TTC549 (cell line): ENCODE results near the gene RGPD4.
"Not testable (repeated sequence)": the region's sequence is repeated elsewhere in the genome, so short reads cannot be mapped to it uniquely, and the experiment has no call there.

Experiments
- FAIRE-seq: peaks from 2 replicates; lab custom pipeline; 2012; peaks lifted over from hg19 to GRCh38; lab: Jason Lieb, UNC

RGPD4 gene

DNA sequence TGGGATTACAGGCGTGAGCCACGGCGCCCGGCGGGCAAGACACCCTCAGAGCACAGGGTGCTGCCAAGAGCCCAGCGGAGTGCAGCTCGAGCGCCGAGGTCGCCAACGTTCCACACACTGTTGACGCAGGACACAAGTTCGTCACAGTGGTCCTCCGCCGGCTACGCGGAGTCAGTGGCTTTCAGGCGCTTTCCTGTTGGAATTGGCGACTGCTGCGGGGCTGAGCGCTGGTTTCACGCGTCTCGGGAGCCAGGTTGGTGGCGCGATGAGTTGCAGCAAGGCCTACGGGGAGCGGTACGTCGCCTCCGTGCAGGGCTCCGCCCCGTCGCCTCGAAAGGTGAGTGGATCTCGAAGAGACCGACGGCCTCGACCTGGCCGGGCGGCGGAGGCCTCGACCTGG lies at the start of gene RGPD4:
Gene RGPD4, plus strand, starts transcription at position 144 of the 400 bp plus-strand sequence. Its CDS starts 122 bp downstream, at position 266.
- FAIRE-seq: not testable (repeated sequence)

DNA sequence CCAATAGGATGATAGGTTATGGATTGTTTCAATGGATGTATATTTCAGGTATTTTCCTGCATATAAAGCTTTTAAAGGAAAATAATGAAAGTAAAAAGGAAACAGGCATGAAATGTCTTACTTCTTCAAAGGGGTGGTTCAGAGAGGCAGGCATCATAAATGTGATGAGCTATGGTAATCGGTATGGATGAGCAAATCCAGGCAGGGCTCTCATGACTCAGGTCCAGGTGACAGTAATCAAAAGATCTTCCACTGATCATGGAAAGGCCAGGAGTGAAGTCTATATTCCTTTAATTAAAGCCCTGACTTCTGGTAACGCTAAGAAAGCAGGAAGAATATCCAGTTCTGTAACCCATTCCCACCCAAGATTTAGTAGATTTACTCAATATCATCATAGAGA lies 48.7 kb upstream of the RGPD4 start:
- no peak for FAIRE-seq

- FAIRE-seq: no peak
Measured at GRCh38 chr2:107785756-107786155, 40.9 kb upstream of the RGPD4 start.

- FAIRE-seq: no peak
Measured at GRCh38 chr2:107790837-107791236, 35.9 kb upstream of the RGPD4 start.

DNA sequence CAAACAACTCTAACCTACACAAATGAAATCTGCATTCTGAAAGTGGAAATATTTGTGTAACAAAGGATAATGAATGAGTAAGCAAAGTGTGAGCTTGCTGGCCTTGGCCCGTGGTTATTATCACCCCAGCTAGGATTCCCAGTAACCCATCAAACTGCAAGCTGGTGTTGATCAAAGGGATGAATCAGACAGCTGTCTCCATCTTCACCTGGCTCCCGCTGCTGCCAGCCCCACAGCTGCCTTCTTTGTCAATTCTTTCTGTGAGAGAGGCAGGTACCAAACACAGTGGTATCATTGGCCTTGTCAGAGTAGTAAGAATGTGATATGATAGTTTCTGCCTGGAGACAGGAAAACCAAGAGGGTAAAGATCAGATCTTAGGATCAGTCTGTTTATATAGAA lies 25.2 kb upstream of the RGPD4 start:
- FAIRE-seq: no peak

DNA sequence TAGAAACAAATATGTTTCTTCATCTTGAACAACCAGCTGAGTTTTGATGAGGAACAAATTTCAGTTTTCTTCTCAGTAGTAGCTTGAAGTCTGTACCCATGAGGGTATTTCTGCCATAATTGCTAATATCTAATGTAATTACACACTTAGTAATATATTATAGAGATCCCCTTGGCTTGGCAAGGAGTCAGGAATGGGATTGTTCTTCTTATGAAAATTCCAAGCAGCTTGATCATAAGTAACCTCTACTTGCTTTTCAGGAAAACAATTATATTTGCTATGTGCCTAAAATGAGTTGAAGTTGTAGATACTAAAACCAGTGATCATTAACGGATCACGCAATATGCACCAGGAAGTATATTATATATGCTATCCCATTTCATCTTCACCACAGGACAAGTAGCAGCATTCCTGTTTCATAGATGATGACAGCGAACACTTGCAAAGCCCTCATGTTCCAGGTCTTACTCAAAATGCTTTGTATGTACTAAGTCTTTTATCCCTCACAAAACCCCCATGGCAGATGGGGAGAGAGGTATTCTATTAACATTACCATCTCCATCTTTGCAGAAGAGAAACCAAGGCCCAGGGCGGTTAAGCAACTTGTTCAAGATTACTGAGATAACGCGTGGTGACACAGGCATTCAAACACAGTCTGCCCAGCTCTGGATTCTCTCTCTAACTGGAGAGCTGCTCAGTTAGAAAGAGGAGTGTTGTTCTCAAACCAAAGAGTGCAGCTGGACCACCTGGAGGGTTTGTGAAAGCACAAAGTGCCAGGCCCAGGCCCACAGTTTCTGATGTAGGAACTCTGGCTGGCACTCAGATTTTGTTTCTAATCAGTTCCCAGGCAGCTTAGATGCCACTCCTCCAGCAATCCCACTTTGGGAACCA lies 21.8 kb upstream of the RGPD4 start:
- FAIRE-seq: no peak

- FAIRE-seq: no peak
Measured at GRCh38 chr2:107806901-107807300, 19.8 kb upstream of the RGPD4 start.

DNA sequence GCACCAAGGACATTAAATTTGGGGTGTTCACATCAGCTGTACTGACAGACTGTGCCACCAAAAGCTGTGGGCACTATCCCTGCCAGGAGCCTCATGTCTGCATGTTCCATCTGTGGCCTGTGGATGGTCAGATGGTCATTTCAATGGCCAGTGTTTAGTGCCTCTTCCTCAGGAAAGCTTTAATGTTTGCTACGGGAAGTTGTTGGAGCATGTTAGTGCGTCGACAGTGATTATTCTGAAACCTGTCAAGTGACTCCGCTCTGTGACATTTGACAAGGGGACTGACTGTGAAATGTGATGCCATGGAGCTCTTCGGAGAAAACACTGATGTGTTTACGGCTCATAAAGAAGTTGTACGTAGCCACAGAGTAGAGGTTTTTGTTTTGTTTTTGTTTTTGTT lies 18.7 kb upstream of the RGPD4 start:
- FAIRE-seq: no peak

GRCh38 chr2:107808959-107809358 lies 17.7 kb upstream of the RGPD4 start:
- FAIRE-seq: no peak

DNA sequence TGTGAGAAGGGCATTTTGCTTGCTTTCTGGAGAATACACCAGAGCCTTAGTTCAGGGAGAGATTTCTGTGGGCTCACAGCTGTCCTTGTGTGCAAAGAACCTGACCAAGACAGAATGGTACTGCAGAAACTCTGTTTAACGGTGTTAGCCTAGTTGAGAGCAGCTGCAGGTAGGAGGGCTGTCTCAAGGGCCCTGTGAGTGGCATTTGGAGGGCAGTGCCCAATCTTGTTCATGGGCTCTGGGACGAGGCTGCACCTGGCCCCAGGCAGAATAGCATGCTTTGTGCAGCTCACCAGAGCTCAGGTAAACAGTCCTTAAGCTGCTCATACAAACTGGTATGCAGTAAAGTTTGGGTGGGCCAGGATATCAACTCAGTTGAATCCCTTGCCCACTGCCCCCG lies 16.9 kb upstream of the RGPD4 start:
- no peak for FAIRE-seq

GRCh38 chr2:107810734-107811133 lies 16.0 kb upstream of the RGPD4 start:
- no peak for FAIRE-seq

DNA sequence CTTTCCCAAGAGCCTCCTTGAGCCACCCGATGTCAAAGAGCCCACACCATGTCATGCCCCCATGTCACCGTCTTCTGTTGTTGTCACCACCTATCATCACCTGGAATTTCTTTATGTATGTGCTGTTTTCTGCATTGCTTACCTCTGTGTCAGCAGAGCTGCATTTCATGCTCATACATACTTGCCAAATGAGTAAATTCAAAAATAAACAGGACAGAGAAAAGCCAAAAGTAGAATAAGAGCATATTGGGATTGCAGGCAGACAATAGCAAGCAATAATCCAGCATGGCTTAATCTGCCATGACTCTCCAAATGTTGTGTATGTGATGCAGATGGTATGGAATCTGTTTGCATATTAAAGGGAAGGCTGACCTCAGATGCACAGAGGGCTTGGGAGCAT lies 15.3 kb upstream of the RGPD4 start:
- FAIRE-seq: no peak

DNA sequence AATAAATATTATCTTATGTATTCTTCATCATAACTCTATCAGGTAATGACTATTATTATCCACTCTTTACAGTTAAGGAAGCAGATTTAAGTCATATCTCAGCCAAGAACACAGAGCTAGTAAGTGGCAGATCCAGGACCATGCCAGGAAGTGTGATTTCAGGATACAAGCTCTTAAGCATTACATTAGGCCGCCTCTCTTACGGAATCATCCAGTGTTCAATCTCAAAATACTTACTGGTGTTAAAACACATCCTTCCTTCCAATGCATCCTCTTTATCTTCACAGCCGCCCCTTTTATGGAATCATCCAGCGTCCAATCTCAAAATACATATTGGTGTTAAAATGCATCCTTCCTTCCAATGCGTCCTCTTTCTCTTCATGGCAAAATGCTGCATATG lies 14.7 kb upstream of the RGPD4 start:
- FAIRE-seq: no peak

DNA sequence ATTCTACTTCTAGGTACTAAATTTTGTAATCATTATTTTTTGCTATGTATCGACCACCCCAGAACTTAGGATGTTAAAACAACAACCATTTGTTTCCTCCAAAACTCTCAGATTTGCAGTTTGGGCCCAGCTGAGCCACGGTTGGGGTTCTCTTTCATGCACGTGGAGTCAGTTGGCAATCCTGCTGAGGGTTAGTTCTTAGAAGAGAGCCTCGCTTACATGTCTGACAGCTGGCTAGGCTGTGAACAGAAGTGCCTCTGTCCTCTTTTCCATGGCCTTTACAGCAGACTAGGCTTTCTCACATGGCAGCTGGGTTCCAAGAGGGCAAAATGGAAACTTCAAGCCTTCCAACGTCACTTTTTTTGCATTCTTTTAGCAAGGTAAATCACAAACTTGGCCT lies 9.3 kb upstream of the RGPD4 start:
- FAIRE-seq: no peak

GRCh38 chr2:107822302-107822701 lies 4.4 kb upstream of the RGPD4 start:
- FAIRE-seq: no peak

DNA sequence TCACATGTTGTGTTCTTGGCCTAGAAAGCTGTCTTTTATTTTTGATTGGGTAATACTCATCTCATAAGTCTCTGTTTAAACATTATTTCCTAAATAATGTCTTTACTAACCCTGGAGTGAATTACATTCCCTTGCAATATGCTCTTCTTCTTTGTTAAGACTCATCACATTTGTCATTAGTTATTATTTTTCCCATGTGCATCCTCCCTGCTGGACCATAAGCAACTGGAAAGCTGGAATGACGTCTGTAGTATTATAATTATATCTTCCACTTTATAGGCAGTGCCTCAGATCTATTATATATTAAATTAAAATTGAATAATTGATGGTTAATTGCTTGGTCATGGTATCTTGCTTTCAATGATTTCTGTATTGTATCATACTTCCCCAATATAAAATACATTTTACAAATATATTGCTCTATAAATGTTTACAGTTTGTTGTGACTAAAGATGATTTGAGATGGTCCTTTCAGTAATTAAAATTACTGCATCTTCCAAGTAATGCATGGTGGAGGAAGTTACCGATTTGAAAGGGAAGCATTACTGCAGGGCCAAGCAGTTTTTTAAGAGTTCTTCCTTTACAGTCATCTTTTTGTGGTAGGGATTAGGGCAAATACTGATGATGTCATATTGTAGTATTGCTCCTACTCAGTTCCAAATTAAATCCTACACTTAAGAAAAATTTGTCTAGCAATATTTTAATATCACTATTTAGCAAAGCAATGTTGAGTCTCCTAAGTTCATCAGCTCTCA lies 2.1 kb upstream of the RGPD4 start:
- no peak for FAIRE-seq

DNA sequence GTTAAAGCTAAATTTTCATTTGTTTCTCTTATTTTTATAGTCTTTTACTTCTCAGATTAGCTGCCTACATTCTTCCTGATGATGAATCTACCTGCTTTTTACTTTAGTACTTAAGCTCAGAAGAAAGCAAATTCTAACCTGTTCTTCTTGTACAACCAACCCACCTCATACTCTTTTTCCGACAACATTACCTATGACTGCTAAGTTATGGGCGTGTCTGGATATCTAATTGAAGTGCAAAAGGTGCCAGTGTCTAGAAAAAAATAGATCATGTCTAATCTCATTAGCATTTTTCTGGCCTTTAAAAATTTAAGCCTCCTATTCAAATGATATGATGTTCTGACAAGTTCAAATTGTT lies 1.5 kb upstream of the RGPD4 start:
- FAIRE-seq: no peak

DNA sequence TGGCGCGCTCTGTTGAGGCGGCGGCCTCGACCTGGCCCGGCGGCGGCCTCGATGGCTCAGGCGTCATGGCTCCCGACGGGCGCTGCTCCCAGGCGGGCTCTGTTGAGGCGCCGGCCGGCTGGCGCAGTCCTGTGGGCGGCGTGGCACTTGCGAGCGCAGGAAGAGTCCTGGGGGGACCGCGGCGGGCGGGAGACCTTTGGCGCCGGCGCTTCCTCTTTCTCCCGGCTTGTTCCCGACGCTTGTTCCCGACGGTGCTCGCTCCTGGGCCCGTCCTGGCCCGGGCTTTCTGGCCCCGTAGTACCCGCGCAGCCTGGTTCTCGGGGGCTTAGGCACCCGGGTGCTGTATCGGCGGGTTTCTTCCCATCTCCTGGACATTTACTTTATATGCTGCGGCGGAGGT lies 2.8 kb downstream of the RGPD4 start:
- not testable (repeated sequence) for FAIRE-seq

DNA sequence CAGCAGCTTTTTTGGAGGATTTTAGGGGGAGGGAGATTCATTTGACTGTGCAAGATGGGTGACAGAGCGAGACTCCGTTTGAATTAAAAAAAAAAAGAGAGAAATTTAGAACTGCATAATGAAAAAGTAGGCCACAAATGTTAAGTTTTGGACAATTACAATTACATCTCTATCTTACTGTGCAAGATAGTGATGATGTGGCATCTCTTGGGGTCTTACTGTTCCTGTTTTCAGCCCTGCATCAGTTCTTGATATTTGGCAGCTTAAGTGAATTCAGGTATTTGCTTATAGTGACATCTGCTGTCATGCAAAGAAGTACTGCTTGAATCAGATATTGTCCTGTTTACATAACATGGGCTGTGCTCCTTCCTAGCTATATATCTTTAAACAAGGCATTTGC lies 6.5 kb downstream of the RGPD4 start:
- FAIRE-seq: not testable (repeated sequence)

DNA sequence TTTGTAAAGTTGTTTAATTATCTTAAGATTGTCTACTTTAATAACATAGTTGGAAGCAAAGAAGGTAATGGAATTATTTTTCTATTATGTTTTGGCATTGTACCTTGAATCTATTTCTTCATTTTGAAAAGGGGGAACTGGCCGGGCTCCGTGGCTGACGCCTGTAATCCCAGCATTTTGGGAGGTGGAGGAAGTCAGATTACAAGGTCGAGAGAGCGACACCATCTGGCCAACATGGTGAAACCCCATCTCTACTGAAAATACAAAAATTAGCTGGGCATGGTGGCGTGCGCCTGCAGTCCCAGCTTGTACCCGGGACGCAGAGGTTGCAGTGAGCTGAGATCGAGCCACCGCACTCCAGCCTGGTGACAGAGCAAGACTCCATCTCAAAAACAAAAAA lies 6.9 kb downstream of the RGPD4 start:
- FAIRE-seq: not testable (repeated sequence)

- not testable (repeated sequence) for FAIRE-seq
Measured at GRCh38 chr2:107916121-107916520, 89.4 kb downstream of the RGPD4 start.

- not testable (repeated sequence) for FAIRE-seq
Measured at GRCh38 chr2:107916696-107917370, 90.1 kb downstream of the RGPD4 start.

DNA sequence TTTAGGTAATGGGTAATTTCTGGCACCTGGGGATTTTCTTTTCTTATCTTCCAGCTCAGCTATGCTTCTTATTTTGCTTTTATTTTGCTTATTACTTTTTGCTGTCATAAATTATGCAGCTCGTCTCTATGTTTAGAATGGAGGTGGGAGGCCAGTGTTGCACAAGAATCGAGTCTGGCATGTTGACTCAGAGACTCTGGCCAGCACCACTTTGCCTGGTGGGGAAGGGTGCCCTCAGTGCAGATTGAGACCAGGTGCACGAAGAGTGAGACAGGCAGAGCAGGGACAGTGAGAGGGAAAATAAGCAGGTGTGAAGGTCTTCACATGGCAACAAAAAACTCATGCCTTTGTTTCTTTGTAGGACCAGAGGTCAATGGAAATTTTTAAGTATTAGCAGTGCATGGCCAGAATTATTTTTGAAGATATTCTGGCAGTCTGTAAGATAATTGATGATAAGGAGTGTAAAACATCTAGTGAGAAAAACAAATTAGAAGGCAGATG lies 100.4 kb downstream of the RGPD4 start:
- FAIRE-seq: no peak
